Measurements from ENCODE around the gene NHLH2.

The NHLH2 gene

DNA sequence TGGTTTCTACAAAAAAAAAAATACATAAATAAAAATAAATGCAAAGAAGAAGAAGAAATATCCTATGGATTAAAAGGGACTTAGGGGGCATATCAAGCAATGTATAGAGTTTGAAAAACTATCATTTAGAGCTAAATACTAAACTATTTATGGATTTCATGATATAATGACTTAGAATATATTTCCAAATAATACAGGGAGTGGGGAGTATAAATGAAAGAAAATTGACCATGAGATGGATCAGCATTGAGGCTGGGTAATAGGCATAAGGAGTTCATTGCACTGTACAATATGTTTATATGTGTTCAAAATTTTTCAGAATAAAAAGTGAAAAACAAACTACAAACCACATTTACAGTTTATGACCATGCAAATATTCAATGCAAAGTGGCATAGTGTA, 18.8 kb downstream of the NHLH2 start:
- no peak overlapping the region for H2BK120ac ChIP-seq (ENCODE audit: low read depth, low read length)
- H3K23ac ChIP-seq (ENCODE audit: low read length in 2 of 2) = no peak overlapping the region
- H2BK5ac ChIP-seq (ENCODE audit: low read depth, low read length, poor library complexity, severe bottlenecking) = no peak overlapping the region
- peaks cover 8% of the 10 kb centered on the region for H3K9me3 ChIP-seq (ENCODE audit: control insufficient read depth, low read length)
- H3K4me2 ChIP-seq (ENCODE audit: low read length, poor library complexity, severe bottlenecking) = no peak overlapping the region
- no peak overlapping the region for H3K4me3 ChIP-seq (ENCODE audit: insufficient read depth in 1 of 2, low read depth in 1 of 2, low read length in 2 of 2)
- no peak overlapping the region for H2AFZ ChIP-seq (ENCODE audit: low read depth, low read length)
- H3K79me1 ChIP-seq (replicated peaks; ENCODE audit: low read length, poor library complexity, severe bottlenecking) = no peaks in the 10 kb centered on the region
- H4K91ac ChIP-seq (ENCODE audit: low read length) = no peak overlapping the region
- H3K36me3 ChIP-seq (ENCODE audit: control insufficient read depth in 1 of 2, insufficient read depth in 2 of 2, low read depth in 1 of 2, low read length in 2 of 2) = no peaks in the 10 kb centered on the region
- H2AK5ac ChIP-seq (ENCODE audit: low read length, severe bottlenecking) = no peak overlapping the region
- no peak for DNase-seq
- H4K8ac ChIP-seq (ENCODE audit: low read length) = no peak overlapping the region
- H3K27me3 ChIP-seq (ENCODE audit: control insufficient read depth in 1 of 2, insufficient read depth in 1 of 2, low read length in 2 of 2) = peaks cover 4 to 19% of the 10 kb centered on the region in 2 experiments
- no peak overlapping the region for H2BK15ac ChIP-seq (ENCODE audit: low read depth, poor library complexity, severe bottlenecking)
- H3K27ac ChIP-seq (ENCODE audit: low read length, poor library complexity, severe bottlenecking) = no peak overlapping the region
- H3K14ac ChIP-seq (ENCODE audit: low read length in 2 of 2) = no peak overlapping the region
- no peak overlapping the region for H3K4ac ChIP-seq (ENCODE audit: low read depth in 1 of 2, low read length in 2 of 2)
- H2BK12ac ChIP-seq (ENCODE audit: low read length in 2 of 2) = no peak overlapping the region
- no peak overlapping the region for H3K9ac ChIP-seq (ENCODE audit: low read length)
- H3K4me1 ChIP-seq (ENCODE audit: control insufficient read depth, insufficient read depth, low read depth, low read length) = no peaks in the 10 kb centered on the region
- no peak overlapping the region for H3K18ac ChIP-seq (ENCODE audit: low read depth in 1 of 2, low read length in 2 of 2)

GRCh38 chr1:115815694-115816093, 25.2 kb downstream of the NHLH2 start:
- Histone ChIP-seq H3K4me3 (ENCODE audit: insufficient read depth in 1 of 2, low read depth in 1 of 2, low read length in 2 of 2) (no peak overlapping the region), H4K91ac (ENCODE audit: low read length) (no peak overlapping the region), H3K4ac (ENCODE audit: low read depth in 1 of 2, low read length in 2 of 2) (no peak overlapping the region), H2BK12ac (ENCODE audit: low read length in 2 of 2) (no peak overlapping the region), H3K9me3 (ENCODE audit: control insufficient read depth, low read length) (no peaks in the 10 kb centered on the region), H3K14ac (ENCODE audit: low read length in 2 of 2) (no peak overlapping the region), H2BK15ac (ENCODE audit: low read depth, poor library complexity, severe bottlenecking) (no peak overlapping the region), H3K27ac (ENCODE audit: low read length, poor library complexity, severe bottlenecking) (no peak overlapping the region), H3K36me3 (ENCODE audit: control insufficient read depth in 1 of 2, insufficient read depth in 2 of 2, low read depth in 1 of 2, low read length in 2 of 2) (no peaks in the 10 kb centered on the region), H4K8ac (ENCODE audit: low read length) (no peak overlapping the region), H3K4me2 (ENCODE audit: low read length, poor library complexity, severe bottlenecking) (no peak overlapping the region), H2AFZ (ENCODE audit: low read depth, low read length) (no peak overlapping the region), H3K4me1 (ENCODE audit: control insufficient read depth, insufficient read depth, low read depth, low read length) (no peaks in the 10 kb centered on the region), H3K27me3 (ENCODE audit: control insufficient read depth in 1 of 2, insufficient read depth in 1 of 2, low read length in 2 of 2) (peaks cover 7 to 21% of the 10 kb centered on the region in 2 experiments), H2BK120ac (ENCODE audit: low read depth, low read length) (no peak overlapping the region), H2AK5ac (ENCODE audit: low read length, severe bottlenecking) (no peak overlapping the region), H2BK5ac (ENCODE audit: low read depth, low read length, poor library complexity, severe bottlenecking) (no peak overlapping the region), H3K9ac (ENCODE audit: low read length) (no peak overlapping the region), H3K18ac (ENCODE audit: low read depth in 1 of 2, low read length in 2 of 2) (no peak overlapping the region), H3K23ac (ENCODE audit: low read length in 2 of 2) (no peak overlapping the region), H3K79me1 (replicated peaks; ENCODE audit: low read length, poor library complexity, severe bottlenecking) (no peaks in the 10 kb centered on the region)
- WGBS = 39% methylated on average over 2 of the region's 3 CpGs
- DNase-seq = no peak

DNA sequence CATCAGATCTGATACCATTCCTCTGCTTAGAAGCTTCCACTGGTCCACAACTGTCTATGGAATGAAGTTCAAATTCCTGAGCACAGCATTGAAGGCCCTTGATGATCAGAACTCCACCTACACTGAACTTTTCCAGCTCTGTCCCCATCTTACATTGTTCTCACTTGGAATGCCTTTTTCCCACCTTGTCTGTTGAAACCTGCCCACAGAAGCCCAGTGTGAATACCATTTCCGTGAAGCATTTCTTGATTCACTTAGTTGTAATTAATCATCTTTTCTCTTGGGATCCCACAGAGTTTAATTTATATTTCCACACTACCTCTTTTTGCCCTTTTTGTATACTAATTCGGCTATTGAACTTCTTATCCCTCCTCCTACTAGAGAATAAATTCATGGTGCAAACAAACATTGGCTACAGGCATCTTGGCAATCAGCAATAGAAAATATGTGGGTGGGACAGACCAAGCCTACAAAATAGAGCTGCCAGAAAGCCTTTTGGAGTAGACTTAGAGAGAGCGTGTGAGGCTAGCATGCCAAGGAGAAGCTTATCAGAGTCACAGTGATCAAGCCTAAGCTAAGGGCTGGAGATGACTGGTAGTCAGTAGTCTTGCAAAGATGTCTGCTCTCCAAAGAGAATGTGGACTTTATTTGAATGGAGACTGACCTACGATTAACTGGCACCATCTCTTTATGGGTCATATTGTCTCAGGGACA, 26.1 kb downstream of the NHLH2 start:
- Histone ChIP-seq H3K4me1 (ENCODE audit: control insufficient read depth, insufficient read depth, low read depth, low read length) (no peaks in the 10 kb centered on the region), H3K4ac (ENCODE audit: low read depth in 1 of 2, low read length in 2 of 2) (no peak overlapping the region), H3K4me3 (ENCODE audit: insufficient read depth in 1 of 2, low read depth in 1 of 2, low read length in 2 of 2) (no peak overlapping the region), H3K4me2 (ENCODE audit: low read length, poor library complexity, severe bottlenecking) (no peak overlapping the region), H3K18ac (ENCODE audit: low read depth in 1 of 2, low read length in 2 of 2) (no peak overlapping the region), H2BK12ac (ENCODE audit: low read length in 2 of 2) (no peak overlapping the region), H3K79me1 (replicated peaks; ENCODE audit: low read length, poor library complexity, severe bottlenecking) (no peaks in the 10 kb centered on the region), H3K14ac (ENCODE audit: low read length in 2 of 2) (no peak overlapping the region), H2AK5ac (ENCODE audit: low read length, severe bottlenecking) (no peak overlapping the region), H3K9me3 (ENCODE audit: control insufficient read depth, low read length) (no peaks in the 10 kb centered on the region), H3K36me3 (ENCODE audit: control insufficient read depth in 1 of 2, insufficient read depth in 2 of 2, low read depth in 1 of 2, low read length in 2 of 2) (no peaks in the 10 kb centered on the region), H3K23ac (ENCODE audit: low read length in 2 of 2) (no peak overlapping the region), H2BK120ac (ENCODE audit: low read depth, low read length) (no peak overlapping the region), H4K8ac (ENCODE audit: low read length) (no peak overlapping the region), H2BK5ac (ENCODE audit: low read depth, low read length, poor library complexity, severe bottlenecking) (no peak overlapping the region), H3K27ac (ENCODE audit: low read length, poor library complexity, severe bottlenecking) (no peak overlapping the region), H2BK15ac (ENCODE audit: low read depth, poor library complexity, severe bottlenecking) (no peak overlapping the region), H2AFZ (ENCODE audit: low read depth, low read length) (no peak overlapping the region), H4K91ac (ENCODE audit: low read length) (no peak overlapping the region), H3K9ac (ENCODE audit: low read length) (no peak overlapping the region), H3K27me3 (ENCODE audit: control insufficient read depth in 1 of 2, insufficient read depth in 1 of 2, low read length in 2 of 2) (peaks cover 7 to 26% of the 10 kb centered on the region in 2 experiments)
- whole genome bisulfite sequencing = 95% methylated on average over 2 of the region's 4 CpGs
- DNase-seq = no peak

DNA sequence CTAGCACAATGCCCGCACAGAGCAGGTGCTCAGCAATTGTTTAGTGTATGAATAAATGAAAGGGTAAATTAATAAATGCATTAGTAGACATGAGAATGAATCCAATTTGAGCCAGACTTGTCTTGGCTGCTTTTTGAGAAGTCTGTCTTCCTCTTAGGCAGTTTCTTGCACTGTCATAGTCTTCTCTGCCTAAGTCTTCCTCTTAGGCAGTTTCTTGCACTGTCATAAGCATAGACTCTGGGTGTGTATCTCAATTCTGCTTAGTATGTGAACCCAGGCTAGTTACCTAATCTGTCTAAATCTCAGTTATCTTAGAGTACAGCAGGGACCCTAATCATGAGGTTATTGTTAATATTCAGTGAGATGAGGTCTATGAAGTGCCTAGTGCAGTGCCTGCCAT, 27.2 kb downstream of the NHLH2 start:
- H3K27ac ChIP-seq (ENCODE audit: low read length, poor library complexity, severe bottlenecking) = no peak overlapping the region
- H3K9me3 ChIP-seq (ENCODE audit: control insufficient read depth, low read length) = no peaks in the 10 kb centered on the region

More for the DNA sequence above, 27.2 kb downstream of the NHLH2 start:
- no peak overlapping the region for H2BK12ac ChIP-seq (ENCODE audit: low read length in 2 of 2)
- no peak overlapping the region for H4K8ac ChIP-seq (ENCODE audit: low read length)
- no peak overlapping the region for H3K18ac ChIP-seq (ENCODE audit: low read depth in 1 of 2, low read length in 2 of 2)
- H2BK15ac ChIP-seq (ENCODE audit: low read depth, poor library complexity, severe bottlenecking) = no peak overlapping the region
- H2BK120ac ChIP-seq (ENCODE audit: low read depth, low read length) = no peak overlapping the region
- H3K4me2 ChIP-seq (ENCODE audit: low read length, poor library complexity, severe bottlenecking) = no peak overlapping the region
- H3K14ac ChIP-seq (ENCODE audit: low read length in 2 of 2) = no peak overlapping the region
- H3K27me3 ChIP-seq (ENCODE audit: control insufficient read depth in 1 of 2, insufficient read depth in 1 of 2, low read length in 2 of 2) = peaks cover 7 to 33% of the 10 kb centered on the region in 2 experiments
- no peak overlapping the region for H3K4ac ChIP-seq (ENCODE audit: low read depth in 1 of 2, low read length in 2 of 2)
- H3K23ac ChIP-seq (ENCODE audit: low read length in 2 of 2) = no peak overlapping the region
- DNase-seq = no peak
- H3K9ac ChIP-seq (ENCODE audit: low read length) = no peak overlapping the region
- no peaks in the 10 kb centered on the region for H3K4me1 ChIP-seq (ENCODE audit: control insufficient read depth, insufficient read depth, low read depth, low read length)
- H3K4me3 ChIP-seq (ENCODE audit: insufficient read depth in 1 of 2, low read depth in 1 of 2, low read length in 2 of 2) = no peak overlapping the region
- no peak overlapping the region for H2AK5ac ChIP-seq (ENCODE audit: low read length, severe bottlenecking)
- H2AFZ ChIP-seq (ENCODE audit: low read depth, low read length) = no peak overlapping the region
- no peak overlapping the region for H4K91ac ChIP-seq (ENCODE audit: low read length)
- H3K79me1 ChIP-seq (replicated peaks; ENCODE audit: low read length, poor library complexity, severe bottlenecking) = no peaks in the 10 kb centered on the region
- 82% methylated on average over 1 of the region's 1 CpG for WGBS
- no peak overlapping the region for H2BK5ac ChIP-seq (ENCODE audit: low read depth, low read length, poor library complexity, severe bottlenecking)
- no peaks in the 10 kb centered on the region for H3K36me3 ChIP-seq (ENCODE audit: control insufficient read depth in 1 of 2, insufficient read depth in 2 of 2, low read depth in 1 of 2, low read length in 2 of 2)
